MM.1S (cell line): ENCODE measurements around the gene FCAMR.

Experiments
- EZH2 ChIP-seq: fragments of 300-600 bp; sonication (generic); optimal IDR thresholded peaks from 2 replicates; pipeline ENCODE3; 2017; ENCODE audit warnings: low read depth, mild to moderate bottlenecking, antibody characterized with exemption, low read length, mixed read lengths
- EZH2phosphoT487 ChIP-seq: fragments of 300-600 bp; sonication (generic); IDR thresholded peaks from 2 replicates; pipeline ENCODE4 v1.6.1; 2018; ENCODE audit warnings: antibody characterized with exemption, low read length
- TF ChIP-seq, protein P1 (sequence below): fragments of 300-600 bp; sonication (generic); IDR thresholded peaks from 2 replicates; pipeline ENCODE4 v1.5.1; 2016; ENCODE audit warnings: antibody characterized with exemption, low read length, mixed read lengths

DNA sequence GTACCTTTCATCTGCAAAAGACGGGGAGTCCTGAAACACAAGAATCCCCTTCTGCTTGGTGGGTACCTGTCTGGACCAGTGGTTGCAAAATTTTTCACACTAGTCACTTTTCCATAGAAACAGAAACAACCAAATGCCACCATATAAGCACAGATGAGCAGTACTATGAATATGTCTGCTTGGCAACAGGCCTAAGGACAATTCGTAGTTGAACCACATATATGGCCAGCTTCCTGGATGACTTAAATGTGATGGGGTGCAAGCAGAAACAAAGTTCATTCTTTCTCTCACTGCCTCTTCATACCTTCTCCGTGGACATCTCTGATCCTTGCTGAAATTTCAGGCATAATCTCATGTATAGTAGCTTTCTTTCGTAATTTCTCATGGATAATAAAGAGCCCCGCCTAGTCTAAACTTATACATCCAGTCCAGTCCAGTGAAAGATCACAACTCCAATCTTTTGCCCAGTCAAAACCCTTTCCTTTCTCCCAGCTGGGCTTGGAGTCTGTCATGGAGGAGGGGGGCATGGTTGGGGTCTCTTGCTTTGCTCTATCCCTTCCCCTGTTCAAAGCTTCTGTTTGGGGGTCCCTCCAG lies 7.0 kb downstream of the FCAMR start:
- TF ChIP-seq, protein P1, sequence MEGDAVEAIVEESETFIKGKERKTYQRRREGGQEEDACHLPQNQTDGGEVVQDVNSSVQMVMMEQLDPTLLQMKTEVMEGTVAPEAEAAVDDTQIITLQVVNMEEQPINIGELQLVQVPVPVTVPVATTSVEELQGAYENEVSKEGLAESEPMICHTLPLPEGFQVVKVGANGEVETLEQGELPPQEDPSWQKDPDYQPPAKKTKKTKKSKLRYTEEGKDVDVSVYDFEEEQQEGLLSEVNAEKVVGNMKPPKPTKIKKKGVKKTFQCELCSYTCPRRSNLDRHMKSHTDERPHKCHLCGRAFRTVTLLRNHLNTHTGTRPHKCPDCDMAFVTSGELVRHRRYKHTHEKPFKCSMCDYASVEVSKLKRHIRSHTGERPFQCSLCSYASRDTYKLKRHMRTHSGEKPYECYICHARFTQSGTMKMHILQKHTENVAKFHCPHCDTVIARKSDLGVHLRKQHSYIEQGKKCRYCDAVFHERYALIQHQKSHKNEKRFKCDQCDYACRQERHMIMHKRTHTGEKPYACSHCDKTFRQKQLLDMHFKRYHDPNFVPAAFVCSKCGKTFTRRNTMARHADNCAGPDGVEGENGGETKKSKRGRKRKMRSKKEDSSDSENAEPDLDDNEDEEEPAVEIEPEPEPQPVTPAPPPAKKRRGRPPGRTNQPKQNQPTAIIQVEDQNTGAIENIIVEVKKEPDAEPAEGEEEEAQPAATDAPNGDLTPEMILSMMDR = no peak
- TF ChIP-seq EZH2 = no peak
- TF ChIP-seq EZH2phosphoT487 = no peak
